Keratinocyte (primary cell): ENCODE results near the gene TP73. TPM values are rescaled to one million over a fixed set of nuclear protein-coding genes. Genes with fewer than 3 reads are reported as not detected.

Experiments
- DNase-seq: peaks from one replicate; pipeline ENCODE4 v3.0.0-alpha.2; 2011; ENCODE audit warnings: low read depth, missing footprints, low spot score
- FAIRE-seq: peaks from 2 replicates; lab custom pipeline; 2011; peaks lifted over from hg19 to GRCh38; lab: Jason Lieb, UNC
- H2AFZ ChIP-seq: 2 replicates; pipeline ENCODE4 v1.6.0; 2012; ENCODE audit warnings: low read length, control low read depth, inconsistent platforms; ENCODE audit not compliant: control insufficient read depth
- H3K27ac ChIP-seq: 2 replicates; pipeline ENCODE4 v1.5.1; 2011; ENCODE audit warnings: low read length; ENCODE audit not compliant: control insufficient read depth, insufficient read depth
- H3K27me3 ChIP-seq: 3 replicates; pipeline ENCODE4 v1.6.0; 2011; ENCODE audit warnings: low read length; ENCODE audit not compliant: control insufficient read depth, insufficient read depth; ENCODE audit errors: extremely low read depth
- H3K36me3 ChIP-seq, 2 experiments: 2 replicates in 1 of 2; 3 replicates in 1 of 2; pipeline ENCODE4 v1.5.1; 2011; ENCODE audit warnings: low read length in 2 of 2, mild to moderate bottlenecking in 1 of 2; ENCODE audit not compliant: control insufficient read depth in 2 of 2, insufficient read depth in 2 of 2; ENCODE audit errors: extremely low read depth in 1 of 2
- H3K4me1 ChIP-seq: 3 replicates; pipeline ENCODE4 v1.5.1; 2011; ENCODE audit warnings: low read length; ENCODE audit not compliant: control insufficient read depth, insufficient read depth; ENCODE audit errors: extremely low read depth
- H3K4me2 ChIP-seq: 3 replicates; pipeline ENCODE4 v1.6.0; 2011; ENCODE audit warnings: low read depth, low read length; ENCODE audit not compliant: control insufficient read depth, insufficient read depth; ENCODE audit errors: extremely low read depth
- H3K4me3 ChIP-seq, 3 experiments: fragments of 200-600 bp in 1 of 3; sonication (generic) in 1 of 3; 2 replicates in 2 of 3; 3 replicates in 1 of 3; pipeline ENCODE4 v1.5.1; 2011 to 2016; ENCODE audit warnings: low read length in 3 of 3, mild to moderate bottlenecking in 3 of 3, control low read depth in 2 of 3, inconsistent platforms in 1 of 3, low read depth in 1 of 3, mixed read lengths in 1 of 3, mixed run types in 1 of 3, moderate library complexity in 1 of 3; ENCODE audit not compliant: control insufficient read depth in 2 of 3, insufficient read depth in 2 of 3; ENCODE audit errors: extremely low read depth in 1 of 3
- H3K79me2 ChIP-seq: 2 replicates; pipeline ENCODE4 v1.6.0; 2012; ENCODE audit warnings: low read length; ENCODE audit not compliant: control insufficient read depth, insufficient read depth
- H3K9ac ChIP-seq: 3 replicates; pipeline ENCODE4 v1.6.0; 2011; ENCODE audit warnings: low read length; ENCODE audit not compliant: control insufficient read depth, insufficient read depth; ENCODE audit errors: extremely low read depth
- H3K9me1 ChIP-seq: 3 replicates; pipeline ENCODE4 v1.6.0; 2011; ENCODE audit warnings: low read length; ENCODE audit not compliant: control insufficient read depth, insufficient read depth; ENCODE audit errors: extremely low read depth
- H3K9me3 ChIP-seq: 2 replicates; pipeline ENCODE4 v1.5.1; 2012; ENCODE audit warnings: low read depth, low read length; ENCODE audit not compliant: control insufficient read depth
- H4K20me1 ChIP-seq: 3 replicates; pipeline ENCODE4 v1.6.0; 2011; ENCODE audit warnings: low read length; ENCODE audit not compliant: control insufficient read depth, insufficient read depth; ENCODE audit errors: extremely low read depth
- EZH2 ChIP-seq: IDR thresholded peaks from one replicate; pipeline ENCODE4 v1.6.1; 2012; ENCODE audit warnings: inconsistent platforms, mild to moderate bottlenecking, low read length, moderate library complexity
- dilution Hi-C: fragments of 300-500 bp; cut with MboI; formaldehyde crosslinking; loops from one replicate; pipeline ENCODE4 v1.7.0; 2020; ENCODE audit warnings: low sequenced_read_pairs; ENCODE audit not compliant: extremely low pct_ligation_motif_present
- polyA plus RNA-seq, 5 experiments: library from polyadenylated mRNA; depleted of rRNA in 3 of 5; stranded (reverse) in 3 of 5; stranded (forward) in 1 of 5; unstranded in 1 of 5; fragments of >200 nt; gene quantifications; 1 replicate in 1 of 5; 2 replicates in 3 of 5; 3 replicates in 1 of 5; pipeline versions ENCODE4 v1.2.1 to v1.2.3, GENCODE V29; 2011 to 2012; ENCODE audit warnings: missing spikeins in 2 of 5, low read depth in 1 of 5, low replicate concordance in 1 of 5
- TF ChIP-seq, protein P1 (sequence below), 3 experiments: IDR thresholded peaks in 1 of 3; conservative IDR thresholded peaks in 1 of 3; optimal IDR thresholded peaks in 1 of 3; 2 replicates in 2 of 3; 3 replicates in 1 of 3; pipeline versions ENCODE3 to v1.5.1; 2011; ENCODE audit warnings: low read length in 3 of 3, mild to moderate bottlenecking in 3 of 3, moderate library complexity in 2 of 3, control low read depth in 1 of 3, inconsistent platforms in 1 of 3; ENCODE audit not compliant: insufficient read depth in 2 of 3; ENCODE audit errors: extremely low read depth in 1 of 3

TP73 gene
- polyA plus RNA-seq, 1 donor (not counting 4 experiments of a cell fraction or from before 2014, with no cell fraction given) = 0.14 TPM

DNA sequence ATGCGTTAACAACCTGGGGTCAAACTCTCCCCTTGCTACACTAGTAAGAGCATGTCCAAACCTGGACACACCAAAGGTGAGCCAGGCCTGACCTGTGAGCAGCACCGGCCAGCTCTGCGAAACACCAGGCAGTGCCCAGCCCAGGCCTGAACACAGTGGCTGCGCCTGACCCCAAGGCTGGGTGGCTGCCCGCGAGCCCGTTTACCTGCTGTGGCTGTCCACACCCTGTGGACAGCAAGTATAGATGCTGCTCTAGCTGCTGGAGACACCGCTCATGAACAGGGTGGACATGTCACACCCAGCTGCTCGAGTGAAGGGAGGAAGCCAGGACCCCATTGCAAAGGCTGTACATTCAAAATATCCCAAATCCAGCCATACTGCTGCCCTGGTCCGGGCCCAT lies 92.3 kb downstream of the TP73 start:
- no peaks in the 10 kb centered on the region for H3K9me3 ChIP-seq
- no peaks in the 10 kb centered on the region for H4K20me1 ChIP-seq
- no peaks in the 10 kb centered on the region for H3K79me2 ChIP-seq
- H3K4me3 ChIP-seq = no peak overlapping the region
- H3K27me3 ChIP-seq = no peaks in the 10 kb centered on the region
- no peak overlapping the region for H3K4me2 ChIP-seq
- TF ChIP-seq, protein P1, sequence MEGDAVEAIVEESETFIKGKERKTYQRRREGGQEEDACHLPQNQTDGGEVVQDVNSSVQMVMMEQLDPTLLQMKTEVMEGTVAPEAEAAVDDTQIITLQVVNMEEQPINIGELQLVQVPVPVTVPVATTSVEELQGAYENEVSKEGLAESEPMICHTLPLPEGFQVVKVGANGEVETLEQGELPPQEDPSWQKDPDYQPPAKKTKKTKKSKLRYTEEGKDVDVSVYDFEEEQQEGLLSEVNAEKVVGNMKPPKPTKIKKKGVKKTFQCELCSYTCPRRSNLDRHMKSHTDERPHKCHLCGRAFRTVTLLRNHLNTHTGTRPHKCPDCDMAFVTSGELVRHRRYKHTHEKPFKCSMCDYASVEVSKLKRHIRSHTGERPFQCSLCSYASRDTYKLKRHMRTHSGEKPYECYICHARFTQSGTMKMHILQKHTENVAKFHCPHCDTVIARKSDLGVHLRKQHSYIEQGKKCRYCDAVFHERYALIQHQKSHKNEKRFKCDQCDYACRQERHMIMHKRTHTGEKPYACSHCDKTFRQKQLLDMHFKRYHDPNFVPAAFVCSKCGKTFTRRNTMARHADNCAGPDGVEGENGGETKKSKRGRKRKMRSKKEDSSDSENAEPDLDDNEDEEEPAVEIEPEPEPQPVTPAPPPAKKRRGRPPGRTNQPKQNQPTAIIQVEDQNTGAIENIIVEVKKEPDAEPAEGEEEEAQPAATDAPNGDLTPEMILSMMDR (optimal IDR thresholded peaks at IDR 0.05 in 1 of 3, IDR thresholded peaks at IDR 0.05 in 1 of 3, conservative IDR thresholded peaks at IDR 0.05 in 1 of 3; ENCODE audit: extremely low read depth in 1 of 3, insufficient read depth in 2 of 3, low read length in 3 of 3) = no peak
- no peak for TF ChIP-seq EZH2
- H3K9me1 ChIP-seq = peaks cover 2% of the 10 kb centered on the region
- peaks cover 6 to 12% of the 10 kb centered on the region in 2 experiments for H3K36me3 ChIP-seq
- H2AFZ ChIP-seq = no peak overlapping the region
- no peak overlapping the region for H3K27ac ChIP-seq
- FAIRE-seq (no peak), DNase-seq (no peak)
- H3K4me1 ChIP-seq = peaks cover 17% of the 10 kb centered on the region
- dilution Hi-C loops = no loop called here
- H3K9ac ChIP-seq = no peak overlapping the region

DNA sequence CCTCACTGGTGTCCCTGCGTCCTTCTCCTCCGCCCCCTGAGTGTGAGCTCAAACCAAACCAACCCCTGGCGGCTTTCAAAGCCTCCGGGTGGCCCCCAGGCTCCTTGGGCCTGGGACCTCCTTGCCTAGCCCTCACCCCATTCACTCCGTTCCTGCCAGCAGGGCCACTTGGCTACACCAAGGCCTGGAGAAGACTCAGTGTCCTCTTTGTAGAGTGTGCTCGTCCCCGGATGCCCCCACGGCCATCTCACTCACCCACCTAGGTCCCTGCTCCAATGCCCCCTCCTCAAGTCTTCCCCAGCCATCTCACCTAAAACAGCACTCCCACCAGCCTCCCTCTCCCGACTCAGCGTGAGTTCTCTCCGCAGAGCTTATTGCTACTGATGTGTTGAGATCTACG lies 92.8 kb downstream of the TP73 start:
- Histone ChIP-seq H3K4me1 (peaks cover 17% of the 10 kb centered on the region), H3K27me3 (no peaks in the 10 kb centered on the region), H3K4me2 (no peak overlapping the region), H3K9me3 (no peaks in the 10 kb centered on the region), H4K20me1 (no peaks in the 10 kb centered on the region), H2AFZ (no peak overlapping the region), H3K79me2 (no peaks in the 10 kb centered on the region), H3K4me3 (no peak overlapping the region), H3K9ac (no peak overlapping the region), H3K9me1 (peaks cover 2% of the 10 kb centered on the region), H3K36me3 (peaks cover 6 to 10% of the 10 kb centered on the region in 2 experiments), H3K27ac (no peak overlapping the region)
- DNase-seq (no peak), FAIRE-seq (no peak)
- dilution Hi-C loops = no loop called here
- TF ChIP-seq, protein P1 (optimal IDR thresholded peaks at IDR 0.05 in 1 of 3, IDR thresholded peaks at IDR 0.05 in 1 of 3, conservative IDR thresholded peaks at IDR 0.05 in 1 of 3; ENCODE audit: extremely low read depth in 1 of 3, insufficient read depth in 2 of 3, low read length in 3 of 3) = no peak
- no peak for TF ChIP-seq EZH2
